Measurements from ENCODE around the gene XXYLT1. TPM values are rescaled to one million over a fixed set of nuclear protein-coding genes. Genes with fewer than 3 reads are reported as not detected.

XXYLT1 gene
- total RNA-seq, 1 experiment from 2014 or later: 23.4 TPM

DNA sequence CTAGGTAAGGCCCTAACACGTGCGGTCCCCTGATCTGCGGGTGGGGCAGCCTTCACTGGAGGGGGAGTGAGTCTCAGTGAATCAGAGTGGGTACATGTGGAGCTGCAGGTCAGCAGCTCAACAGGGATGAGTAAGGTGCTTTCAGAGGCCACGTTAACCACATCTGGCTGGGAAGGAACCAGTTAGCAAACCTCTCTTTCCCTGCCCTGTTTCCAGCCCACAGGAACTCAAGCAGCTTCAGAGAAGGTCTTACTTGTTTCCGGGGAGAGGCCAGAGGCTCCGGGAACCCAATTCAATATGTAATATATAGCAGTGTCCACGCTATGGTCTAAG is 175.3 kb downstream of the XXYLT1 start:
- Mint-ChIP-seq H3K4me3 (no peak overlapping the region), H3K36me3 (no peaks in the 10 kb centered on the region), H3K9me3 (no peaks in the 10 kb centered on the region), H3K27me3 (ENCODE audit: low read depth) (no peaks in the 10 kb centered on the region), H3K4me1 (peaks cover 11% of the 10 kb centered on the region), H3K27ac (no peak overlapping the region)
- ChIA-PET POLR2A (no interaction called here), CTCF (interaction anchor here (0.5 to 2.9 kb wide), 2 partner anchors 11 to 1057 kb away, joined by 4 to 8 read pairs; no protein-coding TSS in a partner anchor)
- TF ChIP-seq, protein P1, sequence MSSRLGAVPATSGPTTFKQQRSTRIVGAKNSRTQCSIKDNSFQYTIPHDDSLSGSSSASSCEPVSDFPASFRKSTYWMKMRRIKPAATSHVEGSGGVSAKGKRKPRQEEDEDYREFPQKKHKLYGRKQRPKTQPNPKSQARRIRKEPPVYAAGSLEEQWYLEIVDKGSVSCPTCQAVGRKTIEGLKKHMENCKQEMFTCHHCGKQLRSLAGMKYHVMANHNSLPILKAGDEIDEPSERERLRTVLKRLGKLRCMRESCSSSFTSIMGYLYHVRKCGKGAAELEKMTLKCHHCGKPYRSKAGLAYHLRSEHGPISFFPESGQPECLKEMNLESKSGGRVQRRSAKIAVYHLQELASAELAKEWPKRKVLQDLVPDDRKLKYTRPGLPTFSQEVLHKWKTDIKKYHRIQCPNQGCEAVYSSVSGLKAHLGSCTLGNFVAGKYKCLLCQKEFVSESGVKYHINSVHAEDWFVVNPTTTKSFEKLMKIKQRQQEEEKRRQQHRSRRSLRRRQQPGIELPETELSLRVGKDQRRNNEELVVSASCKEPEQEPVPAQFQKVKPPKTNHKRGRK (CRISPR knock-in tag; IDR thresholded peaks at IDR 0.05; ENCODE audit: borderline replicate concordance): no peak
- TF ChIP-seq, protein P2, sequence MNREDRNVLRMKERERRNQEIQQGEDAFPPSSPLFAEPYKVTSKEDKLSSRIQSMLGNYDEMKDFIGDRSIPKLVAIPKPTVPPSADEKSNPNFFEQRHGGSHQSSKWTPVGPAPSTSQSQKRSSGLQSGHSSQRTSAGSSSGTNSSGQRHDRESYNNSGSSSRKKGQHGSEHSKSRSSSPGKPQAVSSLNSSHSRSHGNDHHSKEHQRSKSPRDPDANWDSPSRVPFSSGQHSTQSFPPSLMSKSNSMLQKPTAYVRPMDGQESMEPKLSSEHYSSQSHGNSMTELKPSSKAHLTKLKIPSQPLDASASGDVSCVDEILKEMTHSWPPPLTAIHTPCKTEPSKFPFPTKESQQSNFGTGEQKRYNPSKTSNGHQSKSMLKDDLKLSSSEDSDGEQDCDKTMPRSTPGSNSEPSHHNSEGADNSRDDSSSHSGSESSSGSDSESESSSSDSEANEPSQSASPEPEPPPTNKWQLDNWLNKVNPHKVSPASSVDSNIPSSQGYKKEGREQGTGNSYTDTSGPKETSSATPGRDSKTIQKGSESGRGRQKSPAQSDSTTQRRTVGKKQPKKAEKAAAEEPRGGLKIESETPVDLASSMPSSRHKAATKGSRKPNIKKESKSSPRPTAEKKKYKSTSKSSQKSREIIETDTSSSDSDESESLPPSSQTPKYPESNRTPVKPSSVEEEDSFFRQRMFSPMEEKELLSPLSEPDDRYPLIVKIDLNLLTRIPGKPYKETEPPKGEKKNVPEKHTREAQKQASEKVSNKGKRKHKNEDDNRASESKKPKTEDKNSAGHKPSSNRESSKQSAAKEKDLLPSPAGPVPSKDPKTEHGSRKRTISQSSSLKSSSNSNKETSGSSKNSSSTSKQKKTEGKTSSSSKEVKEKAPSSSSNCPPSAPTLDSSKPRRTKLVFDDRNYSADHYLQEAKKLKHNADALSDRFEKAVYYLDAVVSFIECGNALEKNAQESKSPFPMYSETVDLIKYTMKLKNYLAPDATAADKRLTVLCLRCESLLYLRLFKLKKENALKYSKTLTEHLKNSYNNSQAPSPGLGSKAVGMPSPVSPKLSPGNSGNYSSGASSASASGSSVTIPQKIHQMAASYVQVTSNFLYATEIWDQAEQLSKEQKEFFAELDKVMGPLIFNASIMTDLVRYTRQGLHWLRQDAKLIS (CRISPR knock-in tag; IDR thresholded peaks at IDR 0.05; ENCODE audit: borderline replicate concordance): no peak
- TF ChIP-seq FOXK1 (CRISPR knock-in tag; IDR thresholded peaks at IDR 0.05) (no peak), ZNF263 (CRISPR knock-in tag; IDR thresholded peaks at IDR 0.05; ENCODE audit: low read depth) (no peak)
- TF ChIP-seq, protein P3, sequence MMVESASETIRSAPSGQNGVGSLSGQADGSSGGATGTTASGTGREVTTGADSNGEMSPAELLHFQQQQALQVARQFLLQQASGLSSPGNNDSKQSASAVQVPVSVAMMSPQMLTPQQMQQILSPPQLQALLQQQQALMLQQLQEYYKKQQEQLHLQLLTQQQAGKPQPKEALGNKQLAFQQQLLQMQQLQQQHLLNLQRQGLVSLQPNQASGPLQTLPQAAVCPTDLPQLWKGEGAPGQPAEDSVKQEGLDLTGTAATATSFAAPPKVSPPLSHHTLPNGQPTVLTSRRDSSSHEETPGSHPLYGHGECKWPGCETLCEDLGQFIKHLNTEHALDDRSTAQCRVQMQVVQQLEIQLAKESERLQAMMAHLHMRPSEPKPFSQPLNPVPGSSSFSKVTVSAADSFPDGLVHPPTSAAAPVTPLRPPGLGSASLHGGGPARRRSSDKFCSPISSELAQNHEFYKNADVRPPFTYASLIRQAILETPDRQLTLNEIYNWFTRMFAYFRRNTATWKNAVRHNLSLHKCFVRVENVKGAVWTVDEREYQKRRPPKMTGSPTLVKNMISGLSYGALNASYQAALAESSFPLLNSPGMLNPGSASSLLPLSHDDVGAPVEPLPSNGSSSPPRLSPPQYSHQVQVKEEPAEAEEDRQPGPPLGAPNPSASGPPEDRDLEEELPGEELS (CRISPR knock-in tag; IDR thresholded peaks at IDR 0.05): no peak
- TF ChIP-seq, protein P4, sequence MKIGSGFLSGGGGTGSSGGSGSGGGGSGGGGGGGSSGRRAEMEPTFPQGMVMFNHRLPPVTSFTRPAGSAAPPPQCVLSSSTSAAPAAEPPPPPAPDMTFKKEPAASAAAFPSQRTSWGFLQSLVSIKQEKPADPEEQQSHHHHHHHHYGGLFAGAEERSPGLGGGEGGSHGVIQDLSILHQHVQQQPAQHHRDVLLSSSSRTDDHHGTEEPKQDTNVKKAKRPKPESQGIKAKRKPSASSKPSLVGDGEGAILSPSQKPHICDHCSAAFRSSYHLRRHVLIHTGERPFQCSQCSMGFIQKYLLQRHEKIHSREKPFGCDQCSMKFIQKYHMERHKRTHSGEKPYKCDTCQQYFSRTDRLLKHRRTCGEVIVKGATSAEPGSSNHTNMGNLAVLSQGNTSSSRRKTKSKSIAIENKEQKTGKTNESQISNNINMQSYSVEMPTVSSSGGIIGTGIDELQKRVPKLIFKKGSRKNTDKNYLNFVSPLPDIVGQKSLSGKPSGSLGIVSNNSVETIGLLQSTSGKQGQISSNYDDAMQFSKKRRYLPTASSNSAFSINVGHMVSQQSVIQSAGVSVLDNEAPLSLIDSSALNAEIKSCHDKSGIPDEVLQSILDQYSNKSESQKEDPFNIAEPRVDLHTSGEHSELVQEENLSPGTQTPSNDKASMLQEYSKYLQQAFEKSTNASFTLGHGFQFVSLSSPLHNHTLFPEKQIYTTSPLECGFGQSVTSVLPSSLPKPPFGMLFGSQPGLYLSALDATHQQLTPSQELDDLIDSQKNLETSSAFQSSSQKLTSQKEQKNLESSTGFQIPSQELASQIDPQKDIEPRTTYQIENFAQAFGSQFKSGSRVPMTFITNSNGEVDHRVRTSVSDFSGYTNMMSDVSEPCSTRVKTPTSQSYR (CRISPR knock-in tag; IDR thresholded peaks at IDR 0.05): no peak
- TF ChIP-seq, protein P5, sequence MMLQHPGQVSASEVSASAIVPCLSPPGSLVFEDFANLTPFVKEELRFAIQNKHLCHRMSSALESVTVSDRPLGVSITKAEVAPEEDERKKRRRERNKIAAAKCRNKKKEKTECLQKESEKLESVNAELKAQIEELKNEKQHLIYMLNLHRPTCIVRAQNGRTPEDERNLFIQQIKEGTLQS (CRISPR knock-in tag; conservative IDR thresholded peaks at IDR 0.05): no peak
- ATAC-seq: no peak
- no peak for DNase-seq (ENCODE audit: low spot score)

DNA sequence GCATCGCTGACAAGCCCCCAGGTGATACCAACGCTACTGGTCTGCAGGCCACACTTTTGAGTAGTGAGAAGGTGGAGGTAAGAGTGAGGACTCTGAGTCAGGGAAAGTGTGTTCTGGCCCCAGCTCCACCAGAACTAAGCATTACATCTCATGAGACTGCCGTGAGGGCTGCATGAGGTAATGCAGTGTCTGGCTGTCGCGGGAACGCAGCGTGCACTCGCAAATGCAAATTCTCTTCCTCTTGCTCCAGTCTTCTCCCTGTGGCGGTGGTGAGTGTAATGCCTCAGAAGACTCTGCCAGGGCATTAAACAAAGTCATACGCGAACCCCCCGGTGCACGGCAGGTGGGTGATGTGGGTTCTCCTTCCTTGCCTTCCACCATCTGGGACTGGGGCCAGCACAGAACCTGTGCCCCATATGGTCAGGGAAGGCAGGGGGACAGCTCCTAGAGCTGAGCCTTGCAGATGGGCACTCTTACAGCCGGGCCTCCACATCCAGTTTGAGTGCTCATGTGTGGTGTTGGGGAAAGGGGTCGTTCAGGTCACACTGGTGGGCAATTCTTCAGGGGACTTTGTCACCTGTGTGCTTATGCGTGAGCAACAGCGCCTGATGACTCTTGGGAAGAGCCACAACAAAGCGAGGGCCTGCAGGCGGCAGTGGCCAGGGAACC is 175.8 kb downstream of the XXYLT1 start:
- POLR2A ChIA-PET: no interaction called here

More for the DNA sequence above, 175.8 kb downstream of the XXYLT1 start:
- CTCF ChIA-PET: interaction anchor here (2.9 kb wide), 1 partner anchor 12 kb away, joined by 8 read pairs; no protein-coding TSS in a partner anchor
- H3K36me3 Mint-ChIP-seq: no peaks in the 10 kb centered on the region
- H3K4me3 Mint-ChIP-seq: no peak overlapping the region
- H3K27me3 Mint-ChIP-seq (ENCODE audit: low read depth): no peaks in the 10 kb centered on the region
- no peak overlapping the region for H3K27ac Mint-ChIP-seq
- TF ChIP-seq, protein P6, sequence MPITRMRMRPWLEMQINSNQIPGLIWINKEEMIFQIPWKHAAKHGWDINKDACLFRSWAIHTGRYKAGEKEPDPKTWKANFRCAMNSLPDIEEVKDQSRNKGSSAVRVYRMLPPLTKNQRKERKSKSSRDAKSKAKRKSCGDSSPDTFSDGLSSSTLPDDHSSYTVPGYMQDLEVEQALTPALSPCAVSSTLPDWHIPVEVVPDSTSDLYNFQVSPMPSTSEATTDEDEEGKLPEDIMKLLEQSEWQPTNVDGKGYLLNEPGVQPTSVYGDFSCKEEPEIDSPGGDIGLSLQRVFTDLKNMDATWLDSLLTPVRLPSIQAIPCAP (CRISPR knock-in tag; IDR thresholded peaks at IDR 0.05): no peak
- no peak for TF ChIP-seq FOXJ3 (CRISPR knock-in tag; IDR thresholded peaks at IDR 0.05; ENCODE audit: borderline replicate concordance)
- TF ChIP-seq, protein P4 (CRISPR knock-in tag; IDR thresholded peaks at IDR 0.05): no peak
- TF ChIP-seq, protein P2 (CRISPR knock-in tag; IDR thresholded peaks at IDR 0.05; ENCODE audit: borderline replicate concordance): no peak
- no peaks in the 10 kb centered on the region for H3K9me3 Mint-ChIP-seq
- DNase-seq (ENCODE audit: low spot score) (no peak), ATAC-seq (no peak; the same call in 1 of the 2 replicates)
- H3K4me1 Mint-ChIP-seq: peaks cover 11% of the 10 kb centered on the region

Data from WTC11 (cell line).